ENCODE results near the gene GPS1.

GPS1 gene

GRCh38 chr17:82051776-82052637, at the start of gene GPS1, which contains the start of gene RFNG:
Gene GPS1, plus strand, starts transcription at chr17:82051898. Its CDS starts 34 bp downstream, at chr17:82051932.
Gene RFNG, minus strand, starts transcription at chr17:82051811. Its CDS starts 45 bp downstream, at chr17:82051766.
- peak; percentile 60 for DNase-seq (ENCODE audit: low spot score)

- no peak for DNase-seq (ENCODE audit: low spot score)
Measured at GRCh38 chr17:82003411-82004381, 48.0 kb upstream of the GPS1 start.

- no peak for DNase-seq (ENCODE audit: low spot score)
Measured at GRCh38 chr17:82004517-82005455, 46.9 kb upstream of the GPS1 start.

- DNase-seq (ENCODE audit: low spot score): no peak
Measured at GRCh38 chr17:82005701-82006348, 45.9 kb upstream of the GPS1 start.

GRCh38 chr17:82006468-82007227, 45.0 kb upstream of the GPS1 start:
- DNase-seq (ENCODE audit: low spot score): peak; percentile 61

- DNase-seq (ENCODE audit: low spot score): no peak
Measured at GRCh38 chr17:82007228-82007494, 44.5 kb upstream of the GPS1 start.

GRCh38 chr17:82007495-82008257, 44.0 kb upstream of the GPS1 start:
- DNase-seq (ENCODE audit: low spot score): no peak

GRCh38 chr17:82008258-82008940, 43.3 kb upstream of the GPS1 start:
- no peak for DNase-seq (ENCODE audit: low spot score)

GRCh38 chr17:82008941-82009405, 42.7 kb upstream of the GPS1 start:
- no peak for DNase-seq (ENCODE audit: low spot score)

- DNase-seq (ENCODE audit: low spot score): no peak
Measured at GRCh38 chr17:82009413-82009812, 42.3 kb upstream of the GPS1 start.

- no peak for DNase-seq (ENCODE audit: low spot score)
Measured at GRCh38 chr17:82010575-82011525, 40.8 kb upstream of the GPS1 start.

GRCh38 chr17:82011617-82012187, 40.0 kb upstream of the GPS1 start:
- DNase-seq (ENCODE audit: low spot score): no peak

GRCh38 chr17:82012261-82012639, 39.4 kb upstream of the GPS1 start:
- no peak for DNase-seq (ENCODE audit: low spot score)

- DNase-seq (ENCODE audit: low spot score): no peak
Measured at GRCh38 chr17:82012640-82013295, 38.9 kb upstream of the GPS1 start.

GRCh38 chr17:82013341-82013740, 38.4 kb upstream of the GPS1 start:
- DNase-seq (ENCODE audit: low spot score): no peak

GRCh38 chr17:82013772-82014321, 37.9 kb upstream of the GPS1 start:
- DNase-seq (ENCODE audit: low spot score): no peak

- DNase-seq (ENCODE audit: low spot score): no peak
Measured at GRCh38 chr17:82014432-82014831, 37.3 kb upstream of the GPS1 start.

Data from globus pallidus (tissue), 1 donor.